ENCODE data around the gene SNURF. TPM values are rescaled to one million over a fixed set of nuclear protein-coding genes. Genes with fewer than 3 reads are reported as not detected.

The SNURF gene
- 0.27 and 11.9 TPM in 2 replicates for total RNA-seq

DNA sequence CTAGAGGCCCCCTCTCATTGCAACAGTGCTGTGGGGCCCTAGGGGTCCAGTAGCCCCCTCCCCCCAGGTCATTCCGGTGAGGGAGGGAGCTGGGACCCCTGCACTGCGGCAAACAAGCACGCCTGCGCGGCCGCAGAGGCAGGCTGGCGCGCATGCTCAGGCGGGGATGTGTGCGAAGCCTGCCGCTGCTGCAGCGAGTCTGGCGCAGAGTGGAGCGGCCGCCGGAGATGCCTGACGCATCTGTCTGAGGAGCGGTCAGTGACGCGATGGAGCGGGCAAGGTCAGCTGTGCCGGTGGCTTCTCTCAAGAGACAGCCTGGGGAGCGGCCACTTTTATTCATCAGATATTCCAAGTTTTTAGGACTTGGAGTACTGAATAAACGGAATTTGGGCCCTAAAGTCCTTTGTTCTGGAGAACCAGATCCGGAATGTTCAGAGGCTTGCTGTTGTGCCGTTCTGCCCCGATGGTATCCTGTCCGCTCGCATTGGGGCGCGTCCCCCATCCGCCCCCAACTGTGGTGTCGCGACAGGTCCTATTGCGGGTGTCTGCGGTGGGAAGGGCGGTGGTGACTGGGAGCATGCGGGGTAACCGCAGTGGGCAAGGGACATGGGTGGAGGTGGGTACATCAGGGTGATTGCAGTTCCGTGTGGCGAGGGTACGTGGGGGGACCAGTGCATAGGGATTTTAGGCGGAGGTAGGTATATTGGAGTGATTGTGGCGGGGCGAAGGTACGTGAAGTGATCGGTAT, at the start of gene SNURF, which contains the start of gene SNRPN:
Gene SNURF, plus strand, starts transcription at position 205 of the 748 bp plus-strand sequence. Its CDS starts 62 bp downstream, at position 267.
Gene SNRPN, plus strand, starts transcription at position 205 of the 748 bp plus-strand sequence. CDS start 19,467 bp downstream, outside the sequence.

Other genes with a start within 250 kb of the SNURF start
- 69.8 and 92.5 TPM in 2 replicates for gene SNRPN, start within 50 bp of the SNURF start, total RNA-seq

All from hair follicular keratinocyte (primary cell).